Kidney tubule cell (primary cell): Measurements from ENCODE around the gene ALKBH7.

Experiments used
- DNase-seq: peaks from one replicate; pipeline ENCODE4 v3.0.0-alpha.2; 2018; ENCODE audit warnings: low spot score

Gene ALKBH7

GRCh38 chr19:6373096-6373812 lies 660 bp downstream of the ALKBH7 start:
- peak; percentile 96 for DNase-seq

GRCh38 chr19:6373813-6374108 lies 1.2 kb downstream of the ALKBH7 start:
- DNase-seq, result no peak

GRCh38 chr19:6374161-6374709 lies 1.6 kb downstream of the ALKBH7 start:
- DNase-seq, result no peak

- DNase-seq, result no peak
Observed at GRCh38 chr19:6374711-6375410, 2.3 kb downstream of the ALKBH7 start.

GRCh38 chr19:6375411-6376010 lies 2.9 kb downstream of the ALKBH7 start, which contains the start of gene PSPN:
PSPN (minus strand) TSS chr19:6375933; CDS start chr19:6375849, 84 bp downstream.
- no peak for DNase-seq

- no peak for DNase-seq
Observed at GRCh38 chr19:6376512-6377190, 4.1 kb downstream of the ALKBH7 start.

GRCh38 chr19:6378041-6378440 lies 5.4 kb downstream of the ALKBH7 start:
- DNase-seq, result peak; percentile 77

GRCh38 chr19:6378486-6378885 lies 5.9 kb downstream of the ALKBH7 start:
- DNase-seq, result no peak

GRCh38 chr19:6379744-6380143 lies 7.2 kb downstream of the ALKBH7 start:
- no peak for DNase-seq

GRCh38 chr19:6381030-6381750 lies 8.6 kb downstream of the ALKBH7 start:
- DNase-seq, result no peak

GRCh38 chr19:6383188-6383587 lies 10.6 kb downstream of the ALKBH7 start:
- DNase-seq, result no peak

- no peak for DNase-seq
Observed at GRCh38 chr19:6384381-6384780, 11.8 kb downstream of the ALKBH7 start.

GRCh38 chr19:6387372-6387771 lies 14.8 kb downstream of the ALKBH7 start:
- no peak for DNase-seq

GRCh38 chr19:6392221-6393073 lies 19.9 kb downstream of the ALKBH7 start:
- DNase-seq, result no peak

- DNase-seq, result peak; percentile 94
Observed at GRCh38 chr19:6393074-6393982, 20.7 kb downstream of the ALKBH7 start, which contains the start of gene GTF2F1. GTF2F1 (minus strand) TSS chr19:6393164; CDS start chr19:6392995, 169 bp downstream.

- no peak for DNase-seq
Observed at GRCh38 chr19:6393983-6394412, 21.4 kb downstream of the ALKBH7 start.

GRCh38 chr19:6394831-6395230 lies 22.2 kb downstream of the ALKBH7 start:
- no peak for DNase-seq

- no peak for DNase-seq
Observed at GRCh38 chr19:6396305-6396704, 23.7 kb downstream of the ALKBH7 start.
